Neural cell (in vitro differentiated cells): Measurements from ENCODE around the gene SLC28A1.

Experiments
- EZH2 ChIP-seq: fragments of 200-600, 300-800 bp; shearing (Covaris generic), sonication (generic); IDR thresholded peaks from 2 replicates; pipeline ENCODE4 v1.6.1; 2014; ENCODE audit warnings: antibody characterized with exemption, low read length, borderline replicate concordance, mild to moderate bottlenecking; ENCODE audit not compliant: insufficient read depth, poor library complexity, severe bottlenecking
- RAD21 ChIP-seq: fragments of 450-650 bp; conservative IDR thresholded peaks from 2 replicates; pipeline ENCODE4 v1.6.1; 2014; ENCODE audit warnings: antibody characterized with exemption, mild to moderate bottlenecking, moderate library complexity
- TF ChIP-seq, protein P1 (sequence below): fragments of 450-650 bp; IDR thresholded peaks from 2 replicates; pipeline ENCODE4 v1.5.1; 2014; ENCODE audit warnings: antibody characterized with exemption, mild to moderate bottlenecking, moderate library complexity; ENCODE audit not compliant: poor library complexity, severe bottlenecking
- TF ChIP-seq, protein P2 (sequence below): IDR thresholded peaks from 2 replicates; pipeline ENCODE4 v1.6.1; 2012; ENCODE audit warnings: borderline replicate concordance

DNA sequence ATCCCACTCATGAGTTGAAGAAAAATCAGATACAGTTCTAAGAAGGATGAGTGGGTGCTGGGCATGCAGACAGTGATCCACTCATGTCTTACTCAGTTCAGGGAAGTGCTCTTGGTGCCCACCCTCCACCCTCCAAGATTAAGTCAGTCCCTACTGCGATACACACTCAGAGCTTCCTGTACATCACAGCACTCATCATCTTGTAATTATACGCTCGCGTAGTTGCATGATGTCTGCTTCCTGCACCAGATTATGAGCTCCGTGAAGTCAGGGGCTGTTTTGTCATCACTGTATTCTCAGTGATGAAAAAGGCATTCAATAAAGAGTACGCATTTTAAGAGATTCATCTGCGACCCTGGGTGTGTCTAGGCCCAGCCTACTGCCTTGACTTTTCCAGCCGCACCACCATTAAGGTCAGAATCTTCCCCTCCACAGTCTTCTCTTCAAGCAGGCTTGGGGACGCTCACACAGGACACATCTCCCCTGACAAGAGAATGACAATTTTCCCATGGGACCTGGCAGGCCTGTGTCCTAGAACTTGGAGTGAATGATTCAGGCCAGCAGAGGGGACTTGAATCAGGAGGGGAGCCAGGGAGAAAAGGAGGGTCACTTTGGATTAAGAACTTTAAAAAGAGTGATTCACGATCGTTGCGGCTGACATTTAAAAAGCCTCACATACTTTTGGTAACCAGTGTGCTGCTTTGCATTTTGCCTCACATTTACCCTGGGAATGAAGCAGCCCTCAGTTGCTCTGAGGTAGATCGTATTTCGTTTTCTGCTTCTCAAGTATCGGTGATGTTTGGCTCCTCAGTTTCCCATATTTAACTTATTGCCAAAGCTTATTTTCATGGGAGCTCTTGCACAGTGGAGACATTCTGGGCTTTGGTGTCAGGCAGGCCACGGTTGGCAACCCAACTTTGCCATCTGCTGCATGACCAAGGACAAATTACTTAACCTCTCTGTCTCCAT is 89.3 kb downstream of the SLC28A1 start:
- TF ChIP-seq, protein P1, sequence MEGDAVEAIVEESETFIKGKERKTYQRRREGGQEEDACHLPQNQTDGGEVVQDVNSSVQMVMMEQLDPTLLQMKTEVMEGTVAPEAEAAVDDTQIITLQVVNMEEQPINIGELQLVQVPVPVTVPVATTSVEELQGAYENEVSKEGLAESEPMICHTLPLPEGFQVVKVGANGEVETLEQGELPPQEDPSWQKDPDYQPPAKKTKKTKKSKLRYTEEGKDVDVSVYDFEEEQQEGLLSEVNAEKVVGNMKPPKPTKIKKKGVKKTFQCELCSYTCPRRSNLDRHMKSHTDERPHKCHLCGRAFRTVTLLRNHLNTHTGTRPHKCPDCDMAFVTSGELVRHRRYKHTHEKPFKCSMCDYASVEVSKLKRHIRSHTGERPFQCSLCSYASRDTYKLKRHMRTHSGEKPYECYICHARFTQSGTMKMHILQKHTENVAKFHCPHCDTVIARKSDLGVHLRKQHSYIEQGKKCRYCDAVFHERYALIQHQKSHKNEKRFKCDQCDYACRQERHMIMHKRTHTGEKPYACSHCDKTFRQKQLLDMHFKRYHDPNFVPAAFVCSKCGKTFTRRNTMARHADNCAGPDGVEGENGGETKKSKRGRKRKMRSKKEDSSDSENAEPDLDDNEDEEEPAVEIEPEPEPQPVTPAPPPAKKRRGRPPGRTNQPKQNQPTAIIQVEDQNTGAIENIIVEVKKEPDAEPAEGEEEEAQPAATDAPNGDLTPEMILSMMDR = no peak
- TF ChIP-seq EZH2 (no peak), RAD21 (no peak)
- TF ChIP-seq, protein P2, sequence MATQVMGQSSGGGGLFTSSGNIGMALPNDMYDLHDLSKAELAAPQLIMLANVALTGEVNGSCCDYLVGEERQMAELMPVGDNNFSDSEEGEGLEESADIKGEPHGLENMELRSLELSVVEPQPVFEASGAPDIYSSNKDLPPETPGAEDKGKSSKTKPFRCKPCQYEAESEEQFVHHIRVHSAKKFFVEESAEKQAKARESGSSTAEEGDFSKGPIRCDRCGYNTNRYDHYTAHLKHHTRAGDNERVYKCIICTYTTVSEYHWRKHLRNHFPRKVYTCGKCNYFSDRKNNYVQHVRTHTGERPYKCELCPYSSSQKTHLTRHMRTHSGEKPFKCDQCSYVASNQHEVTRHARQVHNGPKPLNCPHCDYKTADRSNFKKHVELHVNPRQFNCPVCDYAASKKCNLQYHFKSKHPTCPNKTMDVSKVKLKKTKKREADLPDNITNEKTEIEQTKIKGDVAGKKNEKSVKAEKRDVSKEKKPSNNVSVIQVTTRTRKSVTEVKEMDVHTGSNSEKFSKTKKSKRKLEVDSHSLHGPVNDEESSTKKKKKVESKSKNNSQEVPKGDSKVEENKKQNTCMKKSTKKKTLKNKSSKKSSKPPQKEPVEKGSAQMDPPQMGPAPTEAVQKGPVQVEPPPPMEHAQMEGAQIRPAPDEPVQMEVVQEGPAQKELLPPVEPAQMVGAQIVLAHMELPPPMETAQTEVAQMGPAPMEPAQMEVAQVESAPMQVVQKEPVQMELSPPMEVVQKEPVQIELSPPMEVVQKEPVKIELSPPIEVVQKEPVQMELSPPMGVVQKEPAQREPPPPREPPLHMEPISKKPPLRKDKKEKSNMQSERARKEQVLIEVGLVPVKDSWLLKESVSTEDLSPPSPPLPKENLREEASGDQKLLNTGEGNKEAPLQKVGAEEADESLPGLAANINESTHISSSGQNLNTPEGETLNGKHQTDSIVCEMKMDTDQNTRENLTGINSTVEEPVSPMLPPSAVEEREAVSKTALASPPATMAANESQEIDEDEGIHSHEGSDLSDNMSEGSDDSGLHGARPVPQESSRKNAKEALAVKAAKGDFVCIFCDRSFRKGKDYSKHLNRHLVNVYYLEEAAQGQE = no peak
